GM19468 (cell line): ENCODE data around the gene PIGL.

ENCODE experiments used
- ATAC-seq: cut with Tn5 transposase; IDR thresholded peaks from one replicate; pipeline ENCODE4 v1.9.1; 2021; ENCODE audit warnings: mild to moderate bottlenecking, moderate library complexity, moderate number of reproducible peaks; ENCODE audit not compliant: unreplicated experiment; ENCODE audit errors: extremely low read depth

PIGL gene

GRCh38 chr17:16346721-16347271 is 129.8 kb downstream of the PIGL start:
- ATAC-seq = no peak

GRCh38 chr17:16348586-16348985 is 131.6 kb downstream of the PIGL start:
- ATAC-seq = no peak

- ATAC-seq = no peak
Observed at GRCh38 chr17:16349431-16349830, 132.4 kb downstream of the PIGL start.

GRCh38 chr17:16351831-16352230 is 134.8 kb downstream of the PIGL start:
- no peak for ATAC-seq

GRCh38 chr17:16352303-16352666 is 135.3 kb downstream of the PIGL start:
- ATAC-seq = no peak

GRCh38 chr17:16352667-16353316 is 135.8 kb downstream of the PIGL start:
- ATAC-seq = peak; percentile 17

GRCh38 chr17:16353317-16354174 is 136.5 kb downstream of the PIGL start, which contains the start of gene CENPV:
TSS of gene CENPV (minus strand) at chr17:16353469. CDS start at chr17:16353436, 33 bp downstream.
- ATAC-seq = peak; percentile 22

GRCh38 chr17:16354585-16354984 is 137.6 kb downstream of the PIGL start:
- no peak for ATAC-seq

GRCh38 chr17:16358394-16358793 is 141.4 kb downstream of the PIGL start:
- no peak for ATAC-seq

GRCh38 chr17:16361874-16362273 is 144.9 kb downstream of the PIGL start:
- no peak for ATAC-seq

GRCh38 chr17:16363749-16364536 is 146.9 kb downstream of the PIGL start:
- no peak for ATAC-seq

GRCh38 chr17:16364625-16365024 is 147.6 kb downstream of the PIGL start:
- ATAC-seq = no peak

GRCh38 chr17:16371742-16372141 is 154.7 kb downstream of the PIGL start:
- ATAC-seq = no peak

GRCh38 chr17:16374146-16374938 is 157.3 kb downstream of the PIGL start:
- ATAC-seq = no peak
